CD4-positive, alpha-beta T cell treated with Interleukin-15 for 1 hour (primary cell): Measurements from ENCODE around the gene SULT2B1.

Experiments
- DNase-seq: peaks from one replicate; pipeline ENCODE4 v3.0.0-alpha.2; 2020

Gene SULT2B1

GRCh38 chr19:48603850-48604249 lies 51.9 kb downstream of the SULT2B1 start:
- DNase-seq = no peak

- no peak for DNase-seq
Observed at GRCh38 chr19:48606463-48607358, 54.7 kb downstream of the SULT2B1 start, which contains the start of gene SPACA4. SPACA4 (plus strand) TSS chr19:48606742; CDS start chr19:48606979, 237 bp downstream.

DNA sequence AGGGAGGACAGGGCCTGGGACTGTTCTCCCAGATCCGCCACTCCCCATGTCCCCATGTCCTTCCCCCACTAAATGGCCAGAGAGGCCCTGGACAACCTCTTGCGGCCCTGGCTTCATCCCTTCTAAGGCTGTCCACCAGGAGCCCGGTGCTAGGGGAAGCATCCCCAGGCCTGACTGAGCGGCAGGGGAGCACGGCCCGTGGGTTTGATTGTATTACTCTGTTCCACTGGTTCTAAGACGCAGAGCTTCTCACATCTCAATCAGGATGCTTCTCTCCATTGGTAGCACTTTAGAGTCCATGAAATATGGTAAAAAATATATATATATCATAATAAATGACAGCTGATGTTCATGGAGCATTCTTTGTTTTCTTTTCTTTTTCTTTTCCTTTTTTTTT lies 55.4 kb downstream of the SULT2B1 start:
- DNase-seq = no peak

GRCh38 chr19:48608798-48609263 lies 56.9 kb downstream of the SULT2B1 start:
- peak; percentile 69 for DNase-seq

DNA sequence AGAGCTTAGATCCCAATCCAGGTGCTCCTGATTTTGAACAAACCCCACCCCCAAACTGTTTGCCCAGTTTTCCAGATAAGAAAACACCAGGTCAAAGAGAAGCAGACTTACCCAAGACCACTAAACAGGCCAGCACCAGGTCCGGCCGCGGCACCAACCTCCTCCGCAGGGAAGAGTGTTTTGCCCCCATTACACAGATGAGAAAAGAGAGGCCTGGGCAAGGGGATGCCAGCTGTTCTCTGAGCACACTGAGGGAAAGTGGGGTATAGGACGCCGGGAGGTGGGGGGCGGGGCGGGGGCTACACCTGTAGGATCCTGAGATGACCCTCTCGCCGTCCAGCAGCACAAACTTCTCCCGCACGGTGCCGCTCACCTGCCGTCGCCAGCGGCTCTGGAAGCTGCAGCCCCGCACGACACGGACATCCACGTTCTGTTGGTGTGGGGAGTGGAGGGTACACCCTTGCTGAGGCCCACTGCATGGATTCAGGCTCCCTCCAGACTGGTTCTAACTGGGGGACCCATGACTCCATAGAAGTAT lies 57.7 kb downstream of the SULT2B1 start:
- no peak for DNase-seq

- DNase-seq = no peak
Observed at GRCh38 chr19:48611872-48612271, 59.9 kb downstream of the SULT2B1 start.

- no peak for DNase-seq
Observed at GRCh38 chr19:48613024-48613851, 61.3 kb downstream of the SULT2B1 start.

- DNase-seq = no peak
Observed at GRCh38 chr19:48613852-48614435, 62.0 kb downstream of the SULT2B1 start.

DNA sequence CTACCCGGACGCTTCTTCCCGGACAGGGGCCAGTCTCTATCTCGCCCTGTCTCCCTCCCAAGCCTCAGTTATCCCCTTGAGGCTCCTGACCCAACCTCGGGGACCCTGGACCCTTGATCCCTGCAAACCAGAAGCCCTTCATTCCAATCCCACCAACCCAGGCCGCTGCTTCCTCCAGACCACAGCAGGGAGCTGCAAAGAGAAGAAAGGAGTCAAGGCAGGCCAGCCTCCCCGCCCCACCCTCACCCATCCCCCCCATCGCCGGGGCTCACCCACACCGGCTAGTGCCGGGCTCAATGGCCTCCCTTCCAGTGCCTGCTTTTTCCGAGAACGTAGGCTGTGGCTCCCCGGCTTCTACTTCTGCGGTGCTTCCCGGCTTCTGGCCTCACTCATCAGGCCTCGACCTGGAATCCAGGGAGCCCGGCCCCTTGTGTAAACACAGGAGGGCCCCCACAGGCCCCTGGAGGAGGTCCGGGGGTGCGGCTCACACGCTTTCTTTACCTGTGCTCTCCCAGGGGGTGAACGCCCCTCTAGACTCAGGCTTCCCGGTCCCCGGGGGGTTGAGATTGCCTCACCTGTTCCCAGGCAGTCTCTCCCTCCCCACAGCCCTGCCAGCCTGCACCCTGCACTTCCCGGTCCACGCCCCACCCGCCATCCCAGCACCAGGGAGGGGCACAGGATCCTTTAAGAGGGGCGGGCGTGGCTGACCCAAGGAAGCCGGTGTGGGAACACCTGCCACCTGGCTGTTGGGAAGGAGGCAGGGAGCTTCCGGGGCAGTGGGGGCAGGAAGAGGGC lies 62.7 kb downstream of the SULT2B1 start, which contains the start of gene FAM83E:
Gene FAM83E (minus strand): TSS at position 641 of the 795 bp plus-strand sequence. CDS start 1,704 bp downstream, outside the sequence.
- no peak for DNase-seq

DNA sequence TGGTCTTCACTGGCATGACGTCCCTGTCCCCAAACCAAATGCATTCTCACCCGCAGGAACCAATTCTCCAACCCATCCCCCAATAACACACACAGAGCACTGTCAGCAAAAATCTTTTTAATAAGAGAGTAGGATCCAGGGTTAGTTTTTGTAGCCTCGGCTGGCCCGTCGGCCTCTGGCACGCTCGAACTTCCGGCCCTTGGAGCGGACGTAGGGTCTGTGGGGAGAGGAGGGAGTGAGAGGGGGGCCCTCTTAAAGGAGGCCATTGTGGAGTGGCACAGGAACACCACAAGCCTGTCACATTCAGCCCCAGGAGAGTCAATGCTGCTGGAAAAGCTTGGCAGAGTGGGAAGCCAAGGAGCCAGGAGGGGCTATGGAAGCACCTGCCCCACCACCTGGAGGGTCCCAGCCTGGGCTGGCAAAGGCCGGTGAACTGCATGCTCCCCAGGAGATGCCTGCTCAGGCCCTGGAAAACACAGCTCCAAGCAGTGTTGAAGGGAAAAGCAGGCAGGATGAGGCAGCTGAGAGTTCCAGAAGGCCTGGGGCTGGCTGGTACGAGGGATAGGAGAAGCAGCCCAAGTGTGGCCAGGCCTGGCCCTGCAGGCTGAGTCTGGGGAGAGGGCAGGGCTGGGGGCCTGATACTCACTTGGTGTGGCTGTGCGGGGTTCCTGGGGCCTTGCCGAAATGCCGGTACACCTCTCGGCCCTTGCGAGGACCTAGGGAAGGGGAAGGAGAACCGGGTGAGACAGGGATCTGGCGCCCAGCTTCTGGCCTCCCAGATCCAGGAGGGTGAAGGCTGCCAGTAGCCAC lies 63.5 kb downstream of the SULT2B1 start:
- no peak for DNase-seq

DNA sequence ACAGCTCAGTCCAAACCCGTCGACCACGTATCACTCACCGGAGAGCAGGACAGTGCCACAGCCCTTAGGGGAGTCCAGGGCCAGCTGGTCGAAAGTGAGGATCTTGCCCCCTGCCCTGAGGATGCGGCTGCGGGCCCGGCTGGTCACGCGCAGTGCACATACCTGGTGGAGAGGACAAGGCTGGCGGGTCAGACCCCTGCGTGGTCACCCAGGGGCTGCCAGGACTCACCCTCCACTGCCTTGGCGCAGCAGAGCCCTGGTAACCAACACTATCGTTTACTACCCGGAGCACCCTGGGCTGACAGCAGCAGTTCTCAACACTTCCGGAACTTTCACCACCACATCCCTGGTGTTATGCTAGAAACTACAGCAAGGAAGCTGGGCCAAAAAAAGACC lies 64.1 kb downstream of the SULT2B1 start:
- DNase-seq = no peak

GRCh38 chr19:48616491-48617056 lies 64.6 kb downstream of the SULT2B1 start:
- no peak for DNase-seq

DNA sequence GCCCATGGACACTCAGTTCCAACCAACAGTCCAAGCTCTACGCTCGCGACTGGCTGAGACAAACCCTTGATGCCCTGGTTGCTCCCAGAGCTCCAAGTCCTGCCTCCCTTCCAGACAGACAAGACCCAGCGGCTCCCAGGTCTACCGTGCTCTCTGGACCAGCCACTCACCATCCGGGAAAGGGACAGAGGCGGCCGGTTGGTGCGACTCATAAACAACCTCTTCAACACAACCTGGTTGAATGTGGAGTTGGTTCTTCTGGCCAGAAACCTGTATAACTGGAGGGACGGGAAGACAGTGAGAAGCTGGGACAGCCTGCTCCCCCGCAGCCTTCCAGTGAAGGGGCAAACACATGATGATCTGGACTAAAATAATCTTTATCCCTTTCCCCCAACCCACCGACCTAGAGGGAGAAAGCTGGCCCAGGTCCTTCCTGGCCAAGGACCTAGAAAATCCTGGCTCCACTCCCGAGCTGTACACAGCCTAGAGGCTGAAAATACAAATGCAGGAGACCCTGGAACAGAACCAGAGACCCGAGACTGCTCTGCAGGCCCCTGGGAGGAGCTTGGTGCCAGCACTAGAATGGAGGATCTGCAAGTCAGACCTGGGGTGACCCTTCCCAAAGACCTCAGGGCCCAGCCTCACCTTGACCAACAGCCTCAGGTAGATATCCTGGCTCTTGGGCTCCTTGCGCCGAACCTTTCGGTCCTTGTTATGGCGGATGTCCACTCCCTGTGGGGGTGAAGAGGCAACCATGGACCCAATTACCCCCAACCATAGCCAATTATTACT lies 65.4 kb downstream of the SULT2B1 start:
- no peak for DNase-seq

GRCh38 chr19:48618278-48618915 lies 66.4 kb downstream of the SULT2B1 start:
- DNase-seq = no peak

GRCh38 chr19:48618916-48619691 lies 67.1 kb downstream of the SULT2B1 start, which contains the start of the genes RPL18 and SPHK2:
RPL18 (minus strand) TSS chr19:48619178; CDS start chr19:48619143, 35 bp downstream.
SPHK2 (plus strand) TSS chr19:48619506; CDS start chr19:48620515, 1,009 bp downstream.
- peak; percentile 99 for DNase-seq

DNA sequence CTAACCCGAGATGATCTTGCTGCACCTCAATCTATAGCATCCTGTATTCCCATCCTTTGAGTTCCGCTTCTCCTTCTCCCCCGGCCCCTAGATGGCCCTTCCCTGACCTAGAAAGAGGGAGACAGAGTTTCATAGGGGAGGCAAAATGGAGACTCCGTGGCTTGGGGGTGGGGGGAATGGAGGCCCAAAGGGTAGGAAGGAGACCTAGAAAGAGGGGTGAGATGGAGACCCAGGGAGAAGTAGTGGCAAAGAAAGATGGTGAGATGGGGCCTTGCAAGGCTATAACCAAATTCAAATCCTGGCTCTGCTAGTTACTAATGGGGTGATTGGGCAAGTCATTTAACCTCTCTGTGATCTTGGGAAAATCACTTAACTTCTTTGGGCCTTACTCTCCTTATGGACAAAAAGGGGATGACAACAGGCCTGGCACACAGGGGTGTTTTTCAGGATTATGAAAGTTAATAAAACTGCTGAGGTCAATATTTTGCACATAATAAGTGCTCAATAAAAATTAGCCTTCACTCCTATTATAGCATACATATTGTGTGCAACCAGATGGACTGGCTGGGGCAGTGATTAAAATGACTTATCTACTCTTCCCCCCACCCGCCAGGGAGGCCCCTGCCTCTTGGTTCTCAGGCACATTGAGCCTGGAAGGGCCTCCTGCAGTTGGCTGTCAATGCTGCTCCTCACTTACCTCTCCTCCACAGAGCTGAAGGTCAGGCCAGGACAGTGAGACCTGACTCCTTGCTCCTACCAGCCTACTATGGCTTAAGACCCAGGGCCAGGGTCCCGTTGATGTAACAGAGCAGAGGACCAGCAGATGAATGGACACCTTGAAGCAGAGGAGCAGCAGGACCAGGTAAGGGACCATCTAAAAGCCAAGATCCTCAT lies 68.0 kb downstream of the SULT2B1 start:
- DNase-seq = no peak

GRCh38 chr19:48623556-48624066 lies 71.6 kb downstream of the SULT2B1 start:
- no peak for DNase-seq
